Progenitor cell of endocrine pancreas (in vitro differentiated cells): ENCODE data around the gene MYB. TPM values are rescaled to one million over a fixed set of nuclear protein-coding genes. Genes with fewer than 3 reads are reported as not detected.

Experiments
- DNase-seq: peaks from one replicate; pipeline ENCODE4 v3.0.0; 2021; ENCODE audit warnings: low spot score; ENCODE audit not compliant: unreplicated experiment
- H3K27ac Mint-ChIP-seq: 2 replicates; pipeline ENCODE4 v1.8.0; 2021; ENCODE audit warnings: mild to moderate bottlenecking, moderate library complexity, mixed read lengths
- H3K27me3 Mint-ChIP-seq: 2 replicates; pipeline ENCODE4 v1.8.0; 2021; ENCODE audit warnings: mixed read lengths
- H3K36me3 Mint-ChIP-seq: 2 replicates; pipeline ENCODE4 v1.8.0; 2022; ENCODE audit warnings: mixed read lengths; ENCODE audit not compliant: insufficient read depth
- H3K4me1 Mint-ChIP-seq: 2 replicates; pipeline ENCODE4 v1.8.0; 2021; ENCODE audit warnings: low read depth, mixed read lengths
- H3K4me3 Mint-ChIP-seq: 2 replicates; pipeline ENCODE4 v1.8.0; 2021; ENCODE audit warnings: low read depth, mild to moderate bottlenecking, moderate library complexity, mixed read lengths
- H3K9me3 Mint-ChIP-seq: 2 replicates; pipeline ENCODE4 v1.8.0; 2021; ENCODE audit warnings: low read depth, mixed read lengths
- total RNA-seq: library from RNA; stranded (reverse); gene quantifications from 2 replicates; pipeline ENCODE4 v1.2.1, GENCODE V29; 2021
- TF ChIP-seq, protein P1 (sequence below): fragments of 200-600 bp; sonication (generic); IDR thresholded peaks from one replicate; pipeline ENCODE4 v1.5.0; 2021; ENCODE audit warnings: antibody characterized with exemption, mild to moderate bottlenecking; ENCODE audit not compliant: unreplicated experiment

MYB gene
- total RNA-seq, 1 donor from 2014 or later: 5.6 TPM

DNA sequence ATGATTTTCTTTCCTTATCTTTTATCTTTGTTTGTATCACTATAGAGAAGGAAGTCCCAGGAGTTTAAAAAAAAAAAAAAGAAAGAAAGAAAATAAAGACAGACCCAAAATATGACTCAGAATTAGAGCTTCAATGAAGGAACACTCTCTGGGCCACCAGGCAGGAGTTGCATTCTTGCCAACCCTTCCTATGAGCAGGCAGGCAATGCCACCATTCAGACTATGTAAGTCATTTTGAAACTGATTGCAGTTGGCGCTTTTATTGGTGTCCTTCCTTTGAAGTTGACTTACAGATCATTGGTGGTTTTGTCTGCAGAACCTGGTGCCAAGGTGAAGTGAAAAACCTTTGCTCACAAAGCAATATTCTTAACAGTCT, 50.3 kb downstream of the MYB start:
- H3K27ac Mint-ChIP-seq: no peak overlapping the region
- no peak overlapping the region for H3K4me3 Mint-ChIP-seq
- TF ChIP-seq, protein P1, sequence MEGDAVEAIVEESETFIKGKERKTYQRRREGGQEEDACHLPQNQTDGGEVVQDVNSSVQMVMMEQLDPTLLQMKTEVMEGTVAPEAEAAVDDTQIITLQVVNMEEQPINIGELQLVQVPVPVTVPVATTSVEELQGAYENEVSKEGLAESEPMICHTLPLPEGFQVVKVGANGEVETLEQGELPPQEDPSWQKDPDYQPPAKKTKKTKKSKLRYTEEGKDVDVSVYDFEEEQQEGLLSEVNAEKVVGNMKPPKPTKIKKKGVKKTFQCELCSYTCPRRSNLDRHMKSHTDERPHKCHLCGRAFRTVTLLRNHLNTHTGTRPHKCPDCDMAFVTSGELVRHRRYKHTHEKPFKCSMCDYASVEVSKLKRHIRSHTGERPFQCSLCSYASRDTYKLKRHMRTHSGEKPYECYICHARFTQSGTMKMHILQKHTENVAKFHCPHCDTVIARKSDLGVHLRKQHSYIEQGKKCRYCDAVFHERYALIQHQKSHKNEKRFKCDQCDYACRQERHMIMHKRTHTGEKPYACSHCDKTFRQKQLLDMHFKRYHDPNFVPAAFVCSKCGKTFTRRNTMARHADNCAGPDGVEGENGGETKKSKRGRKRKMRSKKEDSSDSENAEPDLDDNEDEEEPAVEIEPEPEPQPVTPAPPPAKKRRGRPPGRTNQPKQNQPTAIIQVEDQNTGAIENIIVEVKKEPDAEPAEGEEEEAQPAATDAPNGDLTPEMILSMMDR: no peak
- no peaks in the 10 kb centered on the region for H3K36me3 Mint-ChIP-seq
- peaks cover under 1% of the 10 kb centered on the region for H3K27me3 Mint-ChIP-seq
- H3K9me3 Mint-ChIP-seq: no peaks in the 10 kb centered on the region
- H3K4me1 Mint-ChIP-seq: peaks cover 2% of the 10 kb centered on the region
- DNase-seq: no peak

DNA sequence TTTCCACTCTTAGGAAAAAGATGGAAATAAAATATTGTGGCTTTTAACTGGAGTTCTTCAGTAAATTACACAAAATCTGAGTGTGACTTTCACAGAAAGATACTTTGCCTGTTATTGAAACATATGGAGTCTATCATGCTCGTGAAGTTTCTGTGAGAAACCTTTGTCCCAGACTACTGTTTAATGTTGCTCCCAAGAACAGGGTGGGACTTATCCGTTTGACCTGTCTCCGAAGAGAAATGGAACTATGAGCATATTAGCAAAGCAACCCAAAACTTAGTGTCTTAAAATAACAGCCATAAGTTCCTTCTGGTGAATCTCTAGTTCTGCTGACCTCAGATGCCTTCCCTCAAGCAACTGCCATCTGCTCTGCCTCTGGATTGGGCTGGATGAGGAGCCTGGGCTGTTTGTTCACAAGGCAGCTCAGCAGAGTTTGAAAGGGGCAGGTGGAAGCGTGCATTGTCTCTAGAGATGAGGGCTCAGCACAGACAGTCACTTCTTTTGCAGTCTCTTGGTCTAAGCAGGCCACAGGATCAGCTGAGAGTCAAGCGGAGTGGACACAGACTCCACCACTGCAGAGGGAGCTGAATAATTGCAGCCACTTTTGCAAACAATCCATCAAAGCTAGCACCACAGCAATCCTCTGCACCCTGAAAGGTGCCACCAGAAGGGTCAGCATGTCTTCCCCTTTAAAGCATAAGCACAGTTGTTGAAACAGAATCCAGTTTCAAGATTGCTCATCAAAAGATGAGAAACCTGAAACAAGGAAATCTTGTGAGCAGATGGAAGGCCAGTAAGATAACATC, 52.8 kb downstream of the MYB start:
- no peak for DNase-seq
- H3K36me3 Mint-ChIP-seq: no peaks in the 10 kb centered on the region
- H3K27ac Mint-ChIP-seq: no peak overlapping the region
- H3K4me1 Mint-ChIP-seq: peaks cover 2% of the 10 kb centered on the region
- no peak overlapping the region for H3K4me3 Mint-ChIP-seq
- H3K27me3 Mint-ChIP-seq: peaks cover 3% of the 10 kb centered on the region
- no peaks in the 10 kb centered on the region for H3K9me3 Mint-ChIP-seq
- TF ChIP-seq, protein P1: no peak

DNA sequence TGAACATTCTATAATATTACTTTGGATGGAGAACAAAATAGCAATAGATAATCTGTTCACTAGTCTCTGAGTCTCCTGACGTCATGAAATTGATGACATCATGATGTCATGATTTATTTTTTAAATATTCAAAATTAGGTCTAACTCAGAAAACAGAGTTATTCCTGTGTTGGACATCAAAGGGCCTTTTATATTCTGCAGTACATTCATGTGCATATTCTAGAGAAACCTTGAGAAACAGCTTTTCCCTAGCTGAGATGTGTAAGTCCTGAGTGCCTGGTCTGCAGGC, 53.3 kb downstream of the MYB start:
- Mint-ChIP-seq H3K9me3 (no peaks in the 10 kb centered on the region), H3K27me3 (peaks cover 3% of the 10 kb centered on the region), H3K36me3 (no peaks in the 10 kb centered on the region), H3K27ac (no peak overlapping the region), H3K4me1 (peaks cover 2% of the 10 kb centered on the region), H3K4me3 (no peak overlapping the region)
- no peak for DNase-seq
- TF ChIP-seq, protein P1: no peak

DNA sequence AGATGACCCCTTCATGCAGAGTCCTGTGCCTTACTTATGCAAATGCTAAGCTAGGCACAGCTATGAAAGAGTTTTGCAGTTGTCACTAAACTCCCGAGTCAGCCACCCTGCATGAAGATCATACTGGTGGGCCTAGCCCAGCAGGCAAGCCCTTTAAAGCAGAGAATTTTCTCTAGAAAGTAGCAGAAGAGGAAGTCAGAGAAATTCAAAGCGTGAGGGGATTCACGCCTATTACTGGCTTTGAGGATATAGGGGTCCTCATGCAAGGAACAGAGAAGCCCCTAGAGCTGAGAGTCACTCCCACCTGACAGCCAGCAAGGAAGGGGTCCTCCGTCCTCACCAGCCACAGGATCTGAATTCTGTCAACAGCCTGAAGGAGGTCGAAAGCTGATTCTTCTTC, 54.6 kb downstream of the MYB start:
- Mint-ChIP-seq H3K9me3 (no peaks in the 10 kb centered on the region), H3K27ac (no peak overlapping the region)
- TF ChIP-seq, protein P1: no peak

DNA sequence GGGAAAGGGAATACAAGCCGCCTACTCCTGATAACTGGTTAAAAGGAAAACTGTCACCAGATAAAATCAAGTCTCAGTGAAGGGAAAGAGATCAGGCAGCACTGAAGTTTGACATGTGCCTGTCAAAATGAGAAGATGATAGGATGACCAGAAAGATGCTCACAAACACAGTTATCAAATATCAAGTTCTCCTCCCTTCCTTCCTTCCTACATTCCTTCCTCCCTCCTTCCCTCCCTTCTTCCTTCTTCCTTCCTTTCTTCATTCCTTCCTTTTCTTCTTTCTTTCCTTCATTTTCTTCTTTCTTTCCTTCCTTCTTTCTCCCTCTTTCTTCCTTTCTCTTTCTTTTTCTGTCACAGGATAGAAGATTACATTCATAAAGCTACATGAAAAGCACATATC, 55.2 kb downstream of the MYB start:
- no peaks in the 10 kb centered on the region for H3K9me3 Mint-ChIP-seq
- TF ChIP-seq, protein P1: no peak
- no peak overlapping the region for H3K27ac Mint-ChIP-seq
- no peaks in the 10 kb centered on the region for H3K36me3 Mint-ChIP-seq
- H3K27me3 Mint-ChIP-seq: peaks cover 3% of the 10 kb centered on the region
- DNase-seq: no peak
- H3K4me1 Mint-ChIP-seq: peaks cover under 1% of the 10 kb centered on the region
- no peak overlapping the region for H3K4me3 Mint-ChIP-seq

More for the DNA sequence above, 54.6 kb downstream of the MYB start:
- H3K4me1 Mint-ChIP-seq: peaks cover 2% of the 10 kb centered on the region
- no peaks in the 10 kb centered on the region for H3K36me3 Mint-ChIP-seq
- DNase-seq: no peak
- peaks cover 3% of the 10 kb centered on the region for H3K27me3 Mint-ChIP-seq
- H3K4me3 Mint-ChIP-seq: no peak overlapping the region
